Loucy (cell line): ENCODE data around the gene COL6A1.

Experiments used
- H2AFZ ChIP-seq: fragments of 200-600 bp; sonication (generic); 2 replicates; pipeline ENCODE4 v1.6.0; 2016; ENCODE audit warnings: antibody characterized with exemption, mild to moderate bottlenecking, low read length, moderate library complexity
- H3F3A ChIP-seq: fragments of 200-600 bp; 2 replicates; pipeline ENCODE4 v1.6.0; 2016; ENCODE audit warnings: antibody characterized with exemption, low read depth, mild to moderate bottlenecking
- H3K27me3 ChIP-seq: fragments of 200-600 bp; sonication (generic); 2 replicates; pipeline ENCODE4 v1.6.1; 2014; ENCODE audit warnings: low read length, mild to moderate bottlenecking; ENCODE audit not compliant: insufficient read depth, poor library complexity, severe bottlenecking
- H3K36me3 ChIP-seq: fragments of 200-600 bp; sonication (generic); 2 replicates; pipeline ENCODE4 v1.6.1; 2016; ENCODE audit warnings: low read length; ENCODE audit not compliant: insufficient read depth
- H3K4me1 ChIP-seq: fragments of 200-600 bp; sonication (generic); 2 replicates; pipeline ENCODE4 v1.5.1; 2014; ENCODE audit warnings: low read length, mild to moderate bottlenecking; ENCODE audit not compliant: insufficient read depth, poor library complexity, severe bottlenecking
- H3K4me2 ChIP-seq: fragments of 200-600 bp; sonication (generic); 2 replicates; pipeline ENCODE4 v1.6.0; 2014; ENCODE audit warnings: antibody characterized with exemption, low read length, low read depth, mild to moderate bottlenecking; ENCODE audit not compliant: poor library complexity, severe bottlenecking
- H3K4me3 ChIP-seq: fragments of 200-600 bp; sonication (generic); 2 replicates; pipeline ENCODE4 v1.5.1; 2014; ENCODE audit warnings: low read length, mild to moderate bottlenecking, mixed read lengths; ENCODE audit not compliant: poor library complexity, severe bottlenecking
- H3K79me2 ChIP-seq: fragments of 200-600 bp; sonication (generic); 2 replicates; pipeline ENCODE4 v1.6.1; 2014; ENCODE audit warnings: low read length; ENCODE audit not compliant: insufficient read depth
- H3K9ac ChIP-seq: fragments of 200-600 bp; sonication (generic); 2 replicates; pipeline ENCODE4 v1.6.0; 2014; ENCODE audit warnings: mild to moderate bottlenecking, low read depth, low read length, moderate library complexity; ENCODE audit not compliant: poor library complexity, severe bottlenecking
- H3K9me2 ChIP-seq: fragments of 200-600 bp; sonication (generic); replicated peaks from 2 replicates; pipeline ENCODE4 v1.6.1; 2016; ENCODE audit warnings: low read depth, low read length, mixed read lengths
- H3K9me3 ChIP-seq: fragments of 200-600 bp; sonication (generic); 2 replicates; pipeline ENCODE4 v1.6.1; 2014; ENCODE audit warnings: mild to moderate bottlenecking, antibody characterized with exemption, low read length, low read depth; ENCODE audit not compliant: insufficient read depth
- H4K20me1 ChIP-seq: fragments of 200-600 bp; sonication (generic); 2 replicates; pipeline ENCODE4 v1.6.0; 2014; ENCODE audit warnings: antibody characterized with exemption, low read length, mild to moderate bottlenecking; ENCODE audit not compliant: insufficient read depth, poor library complexity, severe bottlenecking
- EZH2phosphoT487 ChIP-seq: fragments of 200-600 bp; IDR thresholded peaks from 2 replicates; pipeline ENCODE4 v1.6.1; 2018; ENCODE audit warnings: antibody characterized with exemption, mild to moderate bottlenecking, moderate library complexity, borderline replicate concordance
- TF ChIP-seq, protein P1 (sequence below): fragments of 200-600 bp; sonication (generic); conservative IDR thresholded peaks from 2 replicates; pipeline ENCODE4 v1.5.1; 2014; ENCODE audit warnings: mild to moderate bottlenecking, antibody characterized with exemption, low read length

Gene COL6A1

GRCh38 chr21:45987121-45987711 lies 5.6 kb downstream of the COL6A1 start:
- Histone ChIP-seq H3K4me3 (no peak overlapping the region), H3K9me3 (no peaks in the 10 kb centered on the region; the same call in 1 of the 2 replicates), H3K9ac (no peak overlapping the region), H3K4me2 (no peak overlapping the region), H3K36me3 (no peaks in the 10 kb centered on the region), H3F3A (no peaks in the 10 kb centered on the region), H3K79me2 (no peaks in the 10 kb centered on the region), H3K9me2 (no peaks in the 10 kb centered on the region), H3K27me3 (peaks cover 6% of the 10 kb centered on the region), H4K20me1 (no peaks in the 10 kb centered on the region), H3K4me1 (no peaks in the 10 kb centered on the region), H2AFZ (no peak overlapping the region)
- TF ChIP-seq EZH2phosphoT487: no peak
- TF ChIP-seq, protein P1, sequence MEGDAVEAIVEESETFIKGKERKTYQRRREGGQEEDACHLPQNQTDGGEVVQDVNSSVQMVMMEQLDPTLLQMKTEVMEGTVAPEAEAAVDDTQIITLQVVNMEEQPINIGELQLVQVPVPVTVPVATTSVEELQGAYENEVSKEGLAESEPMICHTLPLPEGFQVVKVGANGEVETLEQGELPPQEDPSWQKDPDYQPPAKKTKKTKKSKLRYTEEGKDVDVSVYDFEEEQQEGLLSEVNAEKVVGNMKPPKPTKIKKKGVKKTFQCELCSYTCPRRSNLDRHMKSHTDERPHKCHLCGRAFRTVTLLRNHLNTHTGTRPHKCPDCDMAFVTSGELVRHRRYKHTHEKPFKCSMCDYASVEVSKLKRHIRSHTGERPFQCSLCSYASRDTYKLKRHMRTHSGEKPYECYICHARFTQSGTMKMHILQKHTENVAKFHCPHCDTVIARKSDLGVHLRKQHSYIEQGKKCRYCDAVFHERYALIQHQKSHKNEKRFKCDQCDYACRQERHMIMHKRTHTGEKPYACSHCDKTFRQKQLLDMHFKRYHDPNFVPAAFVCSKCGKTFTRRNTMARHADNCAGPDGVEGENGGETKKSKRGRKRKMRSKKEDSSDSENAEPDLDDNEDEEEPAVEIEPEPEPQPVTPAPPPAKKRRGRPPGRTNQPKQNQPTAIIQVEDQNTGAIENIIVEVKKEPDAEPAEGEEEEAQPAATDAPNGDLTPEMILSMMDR: no peak

GRCh38 chr21:45988366-45989347 lies 7.1 kb downstream of the COL6A1 start:
- no peaks in the 10 kb centered on the region for H3K79me2 ChIP-seq
- no peak overlapping the region for H2AFZ ChIP-seq
- H3K9me3 ChIP-seq: no peaks in the 10 kb centered on the region; the same call in 1 of the 2 replicates
- H3K9me2 ChIP-seq: no peaks in the 10 kb centered on the region
- no peaks in the 10 kb centered on the region for H3K4me1 ChIP-seq
- no peaks in the 10 kb centered on the region for H3F3A ChIP-seq
- TF ChIP-seq, protein P1: no peak
- TF ChIP-seq EZH2phosphoT487: no peak
- H3K36me3 ChIP-seq: no peaks in the 10 kb centered on the region
- no peaks in the 10 kb centered on the region for H4K20me1 ChIP-seq
- H3K9ac ChIP-seq: no peak overlapping the region
- no peak overlapping the region for H3K4me3 ChIP-seq
- H3K27me3 ChIP-seq: peaks cover 6% of the 10 kb centered on the region
- no peak overlapping the region for H3K4me2 ChIP-seq

- Histone ChIP-seq H3K9ac (no peak overlapping the region), H2AFZ (no peak overlapping the region), H3K4me2 (no peak overlapping the region), H3K9me3 (no peaks in the 10 kb centered on the region; the same call in 1 of the 2 replicates), H4K20me1 (no peaks in the 10 kb centered on the region), H3K79me2 (no peaks in the 10 kb centered on the region), H3K9me2 (no peaks in the 10 kb centered on the region), H3K4me3 (no peak overlapping the region), H3K36me3 (no peaks in the 10 kb centered on the region), H3K4me1 (no peaks in the 10 kb centered on the region), H3F3A (no peaks in the 10 kb centered on the region), H3K27me3 (peaks cover 6% of the 10 kb centered on the region)
- TF ChIP-seq EZH2phosphoT487: no peak
- TF ChIP-seq, protein P1: no peak
Measured at GRCh38 chr21:45989355-45990048, 7.9 kb downstream of the COL6A1 start.
